RWPE1 (cell line): ENCODE data around the gene HASPIN.
A peak's percentile ranks its signal among the peaks of the same experiment; 100 is the strongest.
"Not testable (repeated sequence)": the region's sequence is repeated elsewhere in the genome, so short reads cannot be mapped to it uniquely, and the experiment has no call there.

Source experiments
- CTCF ChIA-PET: fragments of 350-600 bp; sonication (Branson Sonifier 250); formaldehyde crosslinking; extraction: SDS; loops from one replicate; lab custom pipeline; 2021; lab: Yijun Ruan, JAX
- POLR2A ChIA-PET: fragments of 400-600 bp; formaldehyde crosslinking; extraction: SDS; loops from one replicate; lab custom pipeline; 2020; ENCODE audit warnings: antibody characterized with exemption; ENCODE audit not compliant: low non-redundant PET; lab: Yijun Ruan, JAX
- DNase-seq: peaks from one replicate; pipeline ENCODE4 v3.0.0; 2012; ENCODE audit warnings: low spot score
- H3K27ac ChIP-seq: fragments of 450-650 bp; 2 replicates; pipeline ENCODE4 v1.5.1; 2017
- TF ChIP-seq, protein P1 (sequence below): fragments of 450-650 bp; conservative IDR thresholded peaks from 2 replicates; pipeline ENCODE4 v1.5.1; 2017; ENCODE audit warnings: low read depth, mild to moderate bottlenecking

The HASPIN gene

DNA sequence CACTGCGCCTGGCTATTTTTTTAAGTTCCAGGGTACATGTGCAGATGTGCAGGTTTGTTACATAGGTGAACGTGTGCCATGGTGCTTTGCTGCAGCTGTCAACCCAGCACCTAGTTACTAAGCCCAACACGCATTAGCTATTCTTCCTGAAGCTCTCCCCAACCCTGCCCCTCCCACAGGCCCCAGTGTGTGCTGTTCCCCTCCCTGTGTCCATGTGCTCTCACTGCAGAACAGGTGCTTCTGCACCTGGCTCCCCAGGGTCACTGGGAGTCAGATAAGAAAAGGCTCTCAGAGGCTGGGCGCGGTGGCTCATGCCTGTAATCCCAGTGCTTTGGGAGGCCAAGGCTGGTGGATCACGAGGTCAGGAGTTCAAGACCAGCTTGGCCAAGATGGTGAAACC lies 6.2 kb downstream of the HASPIN start:
- TF ChIP-seq, protein P1, sequence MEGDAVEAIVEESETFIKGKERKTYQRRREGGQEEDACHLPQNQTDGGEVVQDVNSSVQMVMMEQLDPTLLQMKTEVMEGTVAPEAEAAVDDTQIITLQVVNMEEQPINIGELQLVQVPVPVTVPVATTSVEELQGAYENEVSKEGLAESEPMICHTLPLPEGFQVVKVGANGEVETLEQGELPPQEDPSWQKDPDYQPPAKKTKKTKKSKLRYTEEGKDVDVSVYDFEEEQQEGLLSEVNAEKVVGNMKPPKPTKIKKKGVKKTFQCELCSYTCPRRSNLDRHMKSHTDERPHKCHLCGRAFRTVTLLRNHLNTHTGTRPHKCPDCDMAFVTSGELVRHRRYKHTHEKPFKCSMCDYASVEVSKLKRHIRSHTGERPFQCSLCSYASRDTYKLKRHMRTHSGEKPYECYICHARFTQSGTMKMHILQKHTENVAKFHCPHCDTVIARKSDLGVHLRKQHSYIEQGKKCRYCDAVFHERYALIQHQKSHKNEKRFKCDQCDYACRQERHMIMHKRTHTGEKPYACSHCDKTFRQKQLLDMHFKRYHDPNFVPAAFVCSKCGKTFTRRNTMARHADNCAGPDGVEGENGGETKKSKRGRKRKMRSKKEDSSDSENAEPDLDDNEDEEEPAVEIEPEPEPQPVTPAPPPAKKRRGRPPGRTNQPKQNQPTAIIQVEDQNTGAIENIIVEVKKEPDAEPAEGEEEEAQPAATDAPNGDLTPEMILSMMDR: no peak
- ChIA-PET CTCF (interaction anchor here (1.1 kb wide), 1 partner anchor 97 kb away, joined by 3 read pairs; no protein-coding TSS in a partner anchor), POLR2A (interaction anchor here (0.7 kb wide), 1 partner anchor 98 kb away, joined by 3 read pairs; no protein-coding TSS in a partner anchor)
- no peak for DNase-seq
- no peak overlapping the region for H3K27ac ChIP-seq

DNA sequence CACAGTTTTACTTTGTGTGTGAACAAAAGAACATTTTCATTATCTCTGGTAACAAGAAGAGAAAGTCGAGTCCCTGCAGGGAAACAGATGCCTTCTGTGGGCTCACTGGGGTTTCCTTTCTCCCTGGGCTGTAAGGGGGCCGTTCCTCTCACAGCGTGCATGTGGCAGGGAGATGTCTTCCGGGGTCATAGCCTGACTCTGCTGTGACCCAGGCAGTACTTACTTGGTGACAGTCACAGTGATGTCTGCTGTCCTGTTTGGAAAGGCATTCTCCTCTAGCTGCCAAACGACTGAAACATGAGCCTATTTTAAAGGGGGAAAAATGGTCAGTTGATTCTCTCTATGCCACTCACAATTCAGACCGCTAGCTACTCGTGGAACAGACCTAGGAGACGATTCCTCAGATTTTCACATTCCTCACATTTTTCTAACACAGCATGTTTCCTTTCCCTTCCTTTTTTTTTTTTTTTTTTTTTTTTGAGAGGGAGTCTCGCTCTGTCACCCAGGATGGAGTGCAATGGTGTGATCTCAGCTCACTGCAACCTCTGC lies 7.3 kb downstream of the HASPIN start:
- no peak for DNase-seq
- ChIA-PET CTCF (interaction anchor here (0.6 kb wide), 2 partner anchors 95 to 318 kb away, joined by 4 to 6 read pairs; no protein-coding TSS in a partner anchor), POLR2A (no interaction called here)
- TF ChIP-seq, protein P1: no peak
- no peak overlapping the region for H3K27ac ChIP-seq

DNA sequence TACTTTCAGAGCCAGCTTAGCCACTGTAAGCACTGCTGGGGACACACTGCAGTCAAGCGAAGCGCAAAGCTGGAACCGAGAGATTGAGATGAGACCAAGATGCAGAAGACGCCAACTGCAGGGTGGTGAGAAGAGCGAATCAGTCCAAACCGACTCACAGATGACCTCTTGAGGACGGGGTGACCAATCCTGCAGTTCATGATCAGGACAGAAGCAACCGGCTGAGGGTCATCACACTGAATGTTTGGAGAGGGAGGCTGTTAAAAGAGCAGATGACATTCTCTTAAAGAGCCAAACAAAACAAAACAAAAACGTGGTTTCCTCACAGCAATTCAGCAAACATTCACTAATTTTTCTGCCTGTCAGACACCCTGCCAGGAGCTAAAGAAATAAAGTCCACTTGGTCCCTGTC lies 8.5 kb downstream of the HASPIN start:
- CTCF ChIA-PET: no interaction called here
- DNase-seq: no peak
- H3K27ac ChIP-seq: no peak overlapping the region
- POLR2A ChIA-PET: no interaction called here
- TF ChIP-seq, protein P1: no peak

DNA sequence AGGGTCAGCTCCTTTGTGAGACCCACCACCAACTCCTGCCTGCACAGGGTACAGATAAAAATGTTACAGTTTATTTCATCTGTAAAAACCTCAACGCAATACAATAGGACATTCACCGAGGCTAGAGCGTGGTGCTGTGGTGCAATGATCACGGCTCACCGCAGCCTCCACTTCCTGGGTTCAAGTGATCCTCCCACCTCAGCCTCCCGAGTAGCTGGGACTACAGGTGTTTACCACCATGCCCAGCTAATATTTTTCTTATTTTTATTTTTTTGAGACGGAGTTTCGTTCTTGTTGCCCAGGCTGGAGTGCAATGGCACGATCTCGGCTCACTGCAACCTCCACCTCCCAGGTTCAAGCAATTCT lies 11.2 kb downstream of the HASPIN start:
- CTCF ChIA-PET: interaction anchor here (1.0 to 1.2 kb wide), 3 partner anchors 57 to 109 kb away, joined by 3 to 4 read pairs (median 3); no protein-coding TSS in a partner anchor

DNA sequence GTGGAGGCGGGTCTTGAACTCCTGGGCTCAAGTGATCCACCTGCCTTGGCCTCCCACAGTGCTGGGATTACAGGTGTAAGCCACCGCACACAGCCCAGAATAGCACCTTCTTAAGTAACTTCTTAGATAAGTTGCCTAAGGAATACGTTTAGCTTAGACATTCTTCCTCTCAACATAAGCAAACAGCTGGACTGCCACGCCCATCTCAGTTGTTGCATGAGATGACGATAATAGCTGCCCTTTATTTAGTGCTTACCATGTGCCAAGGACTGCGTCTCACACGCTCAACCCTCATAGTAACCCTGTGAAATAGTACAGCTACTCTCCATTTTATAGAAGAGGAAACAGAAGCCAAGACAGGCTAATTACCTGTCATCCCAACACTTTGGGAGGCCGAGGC lies 11.8 kb downstream of the HASPIN start:
- POLR2A ChIA-PET: no interaction called here
- H3K27ac ChIP-seq: no peak overlapping the region
- TF ChIP-seq, protein P1: no peak
- CTCF ChIA-PET: interaction anchor here (0.6 to 1.3 kb wide), 4 partner anchors 40 to 320 kb away, joined by 3 to 7 read pairs (median 3); no protein-coding TSS in a partner anchor
- no peak for DNase-seq

More for the DNA sequence above, 11.2 kb downstream of the HASPIN start:
- H3K27ac ChIP-seq, POLR2A ChIA-PET, DNase-seq: not testable (repeated sequence)

DNA sequence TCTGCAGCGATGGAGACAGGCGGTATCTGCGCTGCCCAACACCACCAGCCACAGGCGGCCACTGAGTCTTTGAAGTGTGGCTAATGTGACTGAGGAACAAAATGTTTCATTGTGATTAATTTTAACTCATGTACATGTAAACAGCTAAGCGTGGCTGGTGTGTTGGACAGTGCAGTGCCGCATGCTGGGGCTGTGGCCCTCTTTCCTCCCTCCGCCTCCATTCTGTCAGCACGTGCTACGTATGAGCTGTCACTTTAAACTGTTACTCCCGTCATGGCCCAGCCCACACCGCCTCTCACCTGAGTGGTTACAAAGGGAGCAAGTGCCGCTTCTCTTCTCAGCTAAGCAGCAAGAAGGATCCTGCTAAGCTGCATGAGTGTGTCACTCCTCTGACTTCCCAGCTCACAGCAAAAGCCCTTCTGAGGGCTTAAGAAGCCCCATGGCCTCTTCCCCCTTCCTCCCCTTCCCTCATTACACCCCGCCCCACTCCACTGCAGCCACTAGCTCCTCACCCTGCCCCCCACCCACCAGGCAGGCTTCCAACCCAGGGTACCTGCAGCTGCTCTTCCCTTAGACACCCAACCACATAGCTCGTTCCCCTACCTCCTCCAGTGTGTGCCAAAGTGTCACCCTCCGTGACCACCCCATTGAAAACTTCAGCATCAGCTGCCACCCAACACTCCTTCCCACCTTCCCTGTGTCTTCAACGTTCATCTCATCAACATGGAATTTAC lies 15.0 kb downstream of the HASPIN start:
- H3K27ac ChIP-seq: no peak overlapping the region
- peak; percentile 46 for DNase-seq
- POLR2A ChIA-PET: no interaction called here
- TF ChIP-seq, protein P1: no peak
- CTCF ChIA-PET: interaction anchor here (0.6 to 2.0 kb wide), 11 partner anchors 9 to 108 kb away, joined by 3 to 13 read pairs (median 5); partner anchors contain the start of genes HASPIN and NCBP3
